HEK293 (cell line): ENCODE results near the gene MTHFD1.
A peak's percentile ranks its signal among the peaks of the same experiment; 100 is the strongest.

Source experiments
- CTCF ChIA-PET: fragments of 350-600 bp; formaldehyde crosslinking; extraction: SDS; loops from one replicate; lab custom pipeline; 2021; ENCODE audit warnings: antibody characterized with exemption; lab: Yijun Ruan, JAX
- POLR2A ChIA-PET: fragments of 300-600 bp; formaldehyde crosslinking; extraction: SDS; loops from one replicate; lab custom pipeline; 2020; ENCODE audit warnings: antibody characterized with exemption, inconsistent platforms; lab: Yijun Ruan, JAX
- H3K27ac ChIP-seq: fragments of 200-500 bp; sonication (Bioruptor generic); 2 replicates; pipeline ENCODE4 v1.5.1; 2014; ENCODE audit warnings: low read depth, low read length, control low read depth, inconsistent platforms; ENCODE audit errors: extremely low read depth
- H3K36me3 ChIP-seq, 2 experiments: fragments of 200-500 bp in 1 of 2; sonication (Bioruptor generic) in 1 of 2; 1 replicate in 1 of 2; 2 replicates in 1 of 2; pipeline ENCODE4 v1.5.1; 2014 to 2017; ENCODE audit warnings: inconsistent platforms in 2 of 2, low read length in 2 of 2; ENCODE audit not compliant: control insufficient read depth in 2 of 2, insufficient read depth in 1 of 2
- H3K4me1 ChIP-seq: fragments of 200-500 bp; sonication (Bioruptor generic); 2 replicates; pipeline ENCODE4 v1.5.1; 2014; ENCODE audit warnings: mild to moderate bottlenecking, low read length, inconsistent platforms; ENCODE audit not compliant: control insufficient read depth, insufficient read depth
- H3K4me3 ChIP-seq: 2 replicates; pipeline ENCODE4 v1.5.1; 2011; ENCODE audit warnings: low read depth, mild to moderate bottlenecking, control low read depth, low read length, moderate library complexity
- H3K9me3 ChIP-seq: fragments of 200-500 bp; sonication (Bioruptor generic); 2 replicates; pipeline ENCODE4 v1.5.1; 2014; ENCODE audit warnings: low read depth, low read length, inconsistent platforms; ENCODE audit not compliant: control insufficient read depth, insufficient read depth
- IKZF3 ChIP-seq: fragments of 450-650 bp; IDR thresholded peaks from 2 replicates; pipeline ENCODE4 v1.5.0; 2018; ENCODE audit warnings: missing biosample characterization, mild to moderate bottlenecking, missing genetic modification characterization, moderate library complexity
- KLF8 ChIP-seq: fragments of 450-650 bp; formaldehyde crosslinking; IDR thresholded peaks from 2 replicates; pipeline ENCODE4 v1.5.1; 2016; ENCODE audit warnings: missing biosample characterization, missing genetic modification characterization
- PRDM6 ChIP-seq: fragments of 450-650 bp; formaldehyde crosslinking; IDR thresholded peaks from 2 replicates; pipeline ENCODE4 v1.5.1; 2017; ENCODE audit warnings: missing biosample characterization, missing genetic modification characterization
- ZBTB17 ChIP-seq: fragments of 450-650 bp; formaldehyde crosslinking; IDR thresholded peaks from 2 replicates; pipeline ENCODE4 v1.5.1; 2016; ENCODE audit warnings: missing biosample characterization, missing genetic modification characterization
- ZBTB48 ChIP-seq: fragments of 450-650 bp; formaldehyde crosslinking; IDR thresholded peaks from 2 replicates; pipeline ENCODE4 v1.5.1; 2016; ENCODE audit warnings: missing biosample characterization, missing genetic modification characterization
- ZIC2 ChIP-seq: fragments of 450-650 bp; formaldehyde crosslinking; IDR thresholded peaks from 2 replicates; pipeline ENCODE4 v1.5.1; 2016; ENCODE audit warnings: missing biosample characterization, missing genetic modification characterization
- ZNF10 ChIP-seq: fragments of 450-650 bp; formaldehyde crosslinking; IDR thresholded peaks from 2 replicates; pipeline ENCODE4 v1.5.1; 2017; ENCODE audit warnings: missing biosample characterization, missing genetic modification characterization
- ZNF121 ChIP-seq: fragments of 450-650 bp; formaldehyde crosslinking; IDR thresholded peaks from 2 replicates; pipeline ENCODE4 v1.5.1; 2016; ENCODE audit warnings: missing biosample characterization, missing genetic modification characterization
- ZNF37A ChIP-seq: fragments of 450-650 bp; IDR thresholded peaks from 2 replicates; pipeline ENCODE4 v1.5.1; 2018; ENCODE audit warnings: missing biosample characterization, missing genetic modification characterization
- ZNF398 ChIP-seq: fragments of 450-650 bp; formaldehyde crosslinking; IDR thresholded peaks from 2 replicates; pipeline ENCODE4 v1.5.1; 2017; ENCODE audit warnings: missing biosample characterization, missing genetic modification characterization
- ZNF785 ChIP-seq: fragments of 450-650 bp; formaldehyde crosslinking; IDR thresholded peaks from 2 replicates; pipeline ENCODE4 v1.5.1; 2016; ENCODE audit warnings: missing biosample characterization, missing genetic modification characterization
- ZNF837 ChIP-seq: fragments of 450-650 bp; formaldehyde crosslinking; IDR thresholded peaks from 2 replicates; pipeline ENCODE4 v1.5.1; 2016; ENCODE audit warnings: missing biosample characterization, missing genetic modification characterization
- ZSCAN4 ChIP-seq: fragments of 450-650 bp; formaldehyde crosslinking; IDR thresholded peaks from 2 replicates; pipeline ENCODE4 v1.5.1; 2017; ENCODE audit warnings: missing biosample characterization, missing genetic modification characterization

The MTHFD1 gene

GRCh38 chr14:64463195-64463594, 75.0 kb downstream of the MTHFD1 start:
- TF ChIP-seq ZSCAN4 (tag by site-specific recombination) (peak; percentile 17; the same call in 1 of the 2 replicates), ZNF837 (no peak)
- POLR2A ChIA-PET: interaction anchor here (0.6 to 0.7 kb wide), 3 partner anchors 17 to 91 kb away, joined by 3 to 5 read pairs (median 5); partner anchors contain the start of gene HSPA2
- Histone ChIP-seq H3K4me1 (peaks cover 8% of the 10 kb centered on the region; the same call in 1 of the 2 replicates), H3K36me3 (peaks cover 14 to 47% of the 10 kb centered on the region in 2 experiments), H3K27ac (no peak overlapping the region), H3K4me3 (no peak overlapping the region), H3K9me3 (no peaks in the 10 kb centered on the region)
- CTCF ChIA-PET: interaction anchor here (0.7 to 1.7 kb wide), 4 partner anchors 15 to 149 kb away, joined by 3 to 5 read pairs (median 3); no protein-coding TSS in a partner anchor

GRCh38 chr14:64463873-64464272, 75.7 kb downstream of the MTHFD1 start:
- ChIA-PET POLR2A (interaction anchor here (0.6 to 1.1 kb wide), 4 partner anchors 40 to 90 kb away, joined by 3 to 5 read pairs (median 3); partner anchors contain the start of genes HSPA2 and MTHFD1), CTCF (interaction anchor here (0.7 to 1.7 kb wide), 5 partner anchors 14 to 173 kb away, joined by 3 to 5 read pairs (median 3); no protein-coding TSS in a partner anchor)

GRCh38 chr14:64464651-64465050, 76.5 kb downstream of the MTHFD1 start:
- H3K27ac ChIP-seq: no peak overlapping the region
- no peaks in the 10 kb centered on the region for H3K9me3 ChIP-seq
- peaks cover 10% of the 10 kb centered on the region; the same call in 1 of the 2 replicates for H3K4me1 ChIP-seq
- TF ChIP-seq ZNF37A (no peak), ZIC2 (no peak), ZNF10 (tag by site-specific recombination) (0 out of 2 replicates have a peak, but pooled peaks have one; percentile 31), ZNF398 (tag by site-specific recombination) (no peak), ZBTB17 (tag by site-specific recombination) (peak; percentile 29; the same call in 1 of the 2 replicates), ZBTB48 (tag by site-specific recombination) (no peak), ZNF785 (tag by site-specific recombination) (no peak), IKZF3 (peak; percentile 39; the same call in 1 of the 2 replicates), KLF8 (tag by site-specific recombination) (no peak)
- ChIA-PET POLR2A (interaction anchor here (1.1 kb wide), 1 partner anchor 39 kb away, joined by 3 read pairs; no protein-coding TSS in a partner anchor), CTCF (interaction anchor here (0.9 to 2.9 kb wide), 2 partner anchors 32 to 34 kb away, joined by 3 to 14 read pairs; no protein-coding TSS in a partner anchor)
- peaks cover 11 to 32% of the 10 kb centered on the region in 2 experiments for H3K36me3 ChIP-seq
- peak overlapping the region; percentile 56 for H3K4me3 ChIP-seq

More at GRCh38 chr14:64463873-64464272, 75.7 kb downstream of the MTHFD1 start:
- no peak overlapping the region for H3K4me3 ChIP-seq
- no peaks in the 10 kb centered on the region for H3K9me3 ChIP-seq
- peaks cover 11 to 40% of the 10 kb centered on the region in 2 experiments for H3K36me3 ChIP-seq
- no peak overlapping the region for H3K27ac ChIP-seq
- H3K4me1 ChIP-seq: peaks cover 10% of the 10 kb centered on the region; the same call in 1 of the 2 replicates
- TF ChIP-seq ZNF785 (tag by site-specific recombination) (no peak), PRDM6 (tag by site-specific recombination) (no peak), ZNF121 (tag by site-specific recombination) (0 out of 2 replicates have a peak, but pooled peaks have one; percentile 32)
